DMS153 treated with DMSO at 0.1 percent for 48 hours (cell line): ENCODE results near the gene PPP3CA.
"Not testable (repeated sequence)": the region's sequence is repeated elsewhere in the genome, so short reads cannot be mapped to it uniquely, and the experiment has no call there.

Source experiments
- DNase-seq: peaks from one replicate; lab custom pipeline; 2025; ENCODE audit not compliant: unreplicated experiment; lab: John Stamatoyannopoulos, UW

Gene PPP3CA

GRCh38 chr4:101258883-101259282, 88.4 kb downstream of the PPP3CA start:
- DNase-seq, result no peak

- peak; percentile 96 for DNase-seq
These were observed 91.1 kb downstream of the PPP3CA start for GRCh38 chr4:101256222-101256621.

- DNase-seq, result no peak
These were observed 92.5 kb downstream of the PPP3CA start for GRCh38 chr4:101254776-101255175.

GRCh38 chr4:101253121-101253520, 94.2 kb downstream of the PPP3CA start:
- DNase-seq, result no peak

GRCh38 chr4:101252721-101253120, 94.6 kb downstream of the PPP3CA start:
- no peak for DNase-seq

GRCh38 chr4:101251261-101251660, 96.1 kb downstream of the PPP3CA start:
- DNase-seq, result no peak

GRCh38 chr4:101244349-101244748, 103.0 kb downstream of the PPP3CA start:
- no peak for DNase-seq

GRCh38 chr4:101242441-101242840, 104.9 kb downstream of the PPP3CA start:
- DNase-seq, result no peak

- DNase-seq, result no peak
These were observed 107.2 kb downstream of the PPP3CA start for GRCh38 chr4:101240099-101240498.

GRCh38 chr4:101239665-101240064, 107.7 kb downstream of the PPP3CA start:
- DNase-seq, result no peak

GRCh38 chr4:101238706-101239105, 108.6 kb downstream of the PPP3CA start:
- DNase-seq, result no peak

GRCh38 chr4:101237773-101238172, 109.6 kb downstream of the PPP3CA start:
- no peak for DNase-seq

- no peak for DNase-seq
These were observed 111.2 kb downstream of the PPP3CA start for GRCh38 chr4:101236097-101236496.

GRCh38 chr4:101234141-101234540, 113.2 kb downstream of the PPP3CA start:
- not testable (repeated sequence) for DNase-seq

GRCh38 chr4:101232074-101232776, 115.1 kb downstream of the PPP3CA start:
- no peak for DNase-seq

- DNase-seq, result no peak
These were observed 116.4 kb downstream of the PPP3CA start for GRCh38 chr4:101230801-101231426.

- no peak for DNase-seq
These were observed 118.2 kb downstream of the PPP3CA start for GRCh38 chr4:101229116-101229515.

GRCh38 chr4:101227715-101228114, 119.6 kb downstream of the PPP3CA start:
- no peak for DNase-seq

- no peak for DNase-seq
These were observed 122.7 kb downstream of the PPP3CA start for GRCh38 chr4:101224358-101225218.

GRCh38 chr4:101222156-101222845, 125.0 kb downstream of the PPP3CA start:
- DNase-seq, result no peak

GRCh38 chr4:101221294-101221693, 126.0 kb downstream of the PPP3CA start:
- no peak for DNase-seq
